Fibroblast of lung (primary cell): ENCODE measurements around the gene TLR8.

Experiments
- EZH2 ChIP-seq: IDR thresholded peaks from 2 replicates; pipeline ENCODE4 v1.5.1; 2012; ENCODE audit warnings: low read length, control low read depth, mild to moderate bottlenecking; ENCODE audit errors: missing control alignments
- TF ChIP-seq, protein P1 (sequence below), 2 donors: IDR thresholded peaks in 1 of 2; conservative IDR thresholded peaks in 1 of 2; 1 replicate in 1 of 2; 2 replicates in 1 of 2; pipeline ENCODE4 v1.5.1; 2011 to 2012; ENCODE audit warnings: low read length in 2 of 2, control low read depth in 1 of 2, inconsistent platforms in 1 of 2, low read depth in 1 of 2, mild to moderate bottlenecking in 1 of 2

GRCh38 chrX:12949927-12950656 is 43.7 kb downstream of the TLR8 start:
- TF ChIP-seq, protein P1, sequence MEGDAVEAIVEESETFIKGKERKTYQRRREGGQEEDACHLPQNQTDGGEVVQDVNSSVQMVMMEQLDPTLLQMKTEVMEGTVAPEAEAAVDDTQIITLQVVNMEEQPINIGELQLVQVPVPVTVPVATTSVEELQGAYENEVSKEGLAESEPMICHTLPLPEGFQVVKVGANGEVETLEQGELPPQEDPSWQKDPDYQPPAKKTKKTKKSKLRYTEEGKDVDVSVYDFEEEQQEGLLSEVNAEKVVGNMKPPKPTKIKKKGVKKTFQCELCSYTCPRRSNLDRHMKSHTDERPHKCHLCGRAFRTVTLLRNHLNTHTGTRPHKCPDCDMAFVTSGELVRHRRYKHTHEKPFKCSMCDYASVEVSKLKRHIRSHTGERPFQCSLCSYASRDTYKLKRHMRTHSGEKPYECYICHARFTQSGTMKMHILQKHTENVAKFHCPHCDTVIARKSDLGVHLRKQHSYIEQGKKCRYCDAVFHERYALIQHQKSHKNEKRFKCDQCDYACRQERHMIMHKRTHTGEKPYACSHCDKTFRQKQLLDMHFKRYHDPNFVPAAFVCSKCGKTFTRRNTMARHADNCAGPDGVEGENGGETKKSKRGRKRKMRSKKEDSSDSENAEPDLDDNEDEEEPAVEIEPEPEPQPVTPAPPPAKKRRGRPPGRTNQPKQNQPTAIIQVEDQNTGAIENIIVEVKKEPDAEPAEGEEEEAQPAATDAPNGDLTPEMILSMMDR (conservative IDR thresholded peaks at IDR 0.05 in 1 of 2, IDR thresholded peaks at IDR 0.05 in 1 of 2; ENCODE audit: low read depth in 1 of 2, low read length in 2 of 2) = no peak
- TF ChIP-seq EZH2 = no peak
